GM12878 (cell line): ENCODE results near the gene ALB.

Experiments used
- ASH2L ChIP-seq: fragments of 300-600, 200-600 bp; sonication (generic); IDR thresholded peaks from 2 replicates; pipeline ENCODE4 v1.6.1; 2017; ENCODE audit warnings: low read depth, mild to moderate bottlenecking, borderline replicate concordance
- CHD2 ChIP-seq: IDR thresholded peaks from 2 replicates; pipeline ENCODE4 v1.6.1; 2011; ENCODE audit warnings: low read depth, low read length, improper control_type of control experiment, borderline replicate concordance
- GABPA ChIP-seq: IDR thresholded peaks from 2 replicates; pipeline ENCODE4 v1.6.1; 2014; ENCODE audit warnings: antibody characterized with exemption, low read depth, mild to moderate bottlenecking, inconsistent platforms
- NFIC ChIP-seq: IDR thresholded peaks from 2 replicates; pipeline ENCODE4 v1.6.1; 2012; ENCODE audit warnings: low read depth, mild to moderate bottlenecking, inconsistent platforms, low read length, moderate library complexity
- POLR2A ChIP-seq: IDR thresholded peaks from 2 replicates; pipeline ENCODE4 v1.6.1; 2011; ENCODE audit warnings: low read depth, mild to moderate bottlenecking, low read length
- POLR2AphosphoS2 ChIP-seq: IDR thresholded peaks from 2 replicates; pipeline ENCODE4 v1.6.1; 2011; ENCODE audit warnings: low read depth, mild to moderate bottlenecking, low read length, improper control_type of control experiment, moderate library complexity
- ZBED1 ChIP-seq: IDR thresholded peaks from 2 replicates; pipeline ENCODE4 v1.6.1; 2016; ENCODE audit warnings: borderline replicate concordance
- ZNF207 ChIP-seq: fragments of 450-650 bp; IDR thresholded peaks from 2 replicates; pipeline ENCODE4 v1.6.1; 2014; ENCODE audit warnings: antibody characterized with exemption, mild to moderate bottlenecking, borderline replicate concordance
- TF ChIP-seq, protein P1 (sequence below), 3 experiments: IDR thresholded peaks in 2 of 3; conservative IDR thresholded peaks in 1 of 3; 2 replicates each; pipeline ENCODE4 v1.5.1; 2011; ENCODE audit warnings: low read depth in 3 of 3, low read length in 3 of 3, mild to moderate bottlenecking in 3 of 3, control low read depth in 2 of 3, moderate library complexity in 2 of 3, inconsistent platforms in 1 of 3, mixed read lengths in 1 of 3; ENCODE audit not compliant: control insufficient read depth in 2 of 3, insufficient read depth in 1 of 3; ENCODE audit errors: extremely low read depth in 1 of 3
- TF ChIP-seq, protein P2 (sequence below): IDR thresholded peaks from 2 replicates; pipeline ENCODE4 v1.6.1; 2011; ENCODE audit warnings: low read depth, low read length, improper control_type of control experiment, borderline replicate concordance

DNA sequence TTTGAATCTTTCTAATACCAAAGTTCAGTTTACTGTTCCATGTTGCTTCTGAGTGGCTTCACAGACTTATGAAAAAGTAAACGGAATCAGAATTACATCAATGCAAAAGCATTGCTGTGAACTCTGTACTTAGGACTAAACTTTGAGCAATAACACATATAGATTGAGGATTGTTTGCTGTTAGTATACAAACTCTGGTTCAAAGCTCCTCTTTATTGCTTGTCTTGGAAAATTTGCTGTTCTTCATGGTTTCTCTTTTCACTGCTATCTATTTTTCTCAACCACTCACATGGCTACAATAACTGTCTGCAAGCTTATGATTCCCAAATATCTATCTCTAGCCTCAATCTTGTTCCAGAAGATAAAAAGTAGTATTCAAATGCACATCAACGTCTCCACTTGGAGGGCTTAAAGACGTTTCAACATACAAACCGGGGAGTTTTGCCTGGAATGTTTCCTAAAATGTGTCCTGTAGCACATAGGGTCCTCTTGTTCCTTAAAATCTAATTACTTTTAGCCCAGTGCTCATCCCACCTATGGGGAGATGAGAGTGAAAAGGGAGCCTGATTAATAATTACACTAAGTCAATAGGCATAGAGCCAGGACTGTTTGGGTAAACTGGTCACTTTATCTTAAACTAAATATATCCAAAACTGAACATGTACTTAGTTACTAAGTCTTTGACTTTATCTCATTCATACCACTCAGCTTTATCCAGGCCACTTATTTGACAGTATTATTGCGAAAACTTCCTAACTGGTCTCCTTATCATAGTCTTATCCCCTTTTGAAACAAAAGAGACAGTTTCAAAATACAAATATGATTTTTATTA lies 28.3 kb downstream of the ALB start:
- TF ChIP-seq, protein P1, sequence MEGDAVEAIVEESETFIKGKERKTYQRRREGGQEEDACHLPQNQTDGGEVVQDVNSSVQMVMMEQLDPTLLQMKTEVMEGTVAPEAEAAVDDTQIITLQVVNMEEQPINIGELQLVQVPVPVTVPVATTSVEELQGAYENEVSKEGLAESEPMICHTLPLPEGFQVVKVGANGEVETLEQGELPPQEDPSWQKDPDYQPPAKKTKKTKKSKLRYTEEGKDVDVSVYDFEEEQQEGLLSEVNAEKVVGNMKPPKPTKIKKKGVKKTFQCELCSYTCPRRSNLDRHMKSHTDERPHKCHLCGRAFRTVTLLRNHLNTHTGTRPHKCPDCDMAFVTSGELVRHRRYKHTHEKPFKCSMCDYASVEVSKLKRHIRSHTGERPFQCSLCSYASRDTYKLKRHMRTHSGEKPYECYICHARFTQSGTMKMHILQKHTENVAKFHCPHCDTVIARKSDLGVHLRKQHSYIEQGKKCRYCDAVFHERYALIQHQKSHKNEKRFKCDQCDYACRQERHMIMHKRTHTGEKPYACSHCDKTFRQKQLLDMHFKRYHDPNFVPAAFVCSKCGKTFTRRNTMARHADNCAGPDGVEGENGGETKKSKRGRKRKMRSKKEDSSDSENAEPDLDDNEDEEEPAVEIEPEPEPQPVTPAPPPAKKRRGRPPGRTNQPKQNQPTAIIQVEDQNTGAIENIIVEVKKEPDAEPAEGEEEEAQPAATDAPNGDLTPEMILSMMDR (IDR thresholded peaks at IDR 0.05 in 2 of 3, conservative IDR thresholded peaks at IDR 0.05 in 1 of 3; ENCODE audit: control insufficient read depth in 2 of 3, extremely low read depth in 1 of 3, insufficient read depth in 1 of 3, low read depth in 3 of 3, low read length in 3 of 3): no peak
- no peak for TF ChIP-seq ZBED1
- no peak for TF ChIP-seq NFIC
- TF ChIP-seq POLR2AphosphoS2: no peak
- no peak for TF ChIP-seq POLR2A
- TF ChIP-seq GABPA: no peak
- TF ChIP-seq, protein P2, sequence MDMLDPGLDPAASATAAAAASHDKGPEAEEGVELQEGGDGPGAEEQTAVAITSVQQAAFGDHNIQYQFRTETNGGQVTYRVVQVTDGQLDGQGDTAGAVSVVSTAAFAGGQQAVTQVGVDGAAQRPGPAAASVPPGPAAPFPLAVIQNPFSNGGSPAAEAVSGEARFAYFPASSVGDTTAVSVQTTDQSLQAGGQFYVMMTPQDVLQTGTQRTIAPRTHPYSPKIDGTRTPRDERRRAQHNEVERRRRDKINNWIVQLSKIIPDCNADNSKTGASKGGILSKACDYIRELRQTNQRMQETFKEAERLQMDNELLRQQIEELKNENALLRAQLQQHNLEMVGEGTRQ: no peak
- no peak for TF ChIP-seq ASH2L
- no peak for TF ChIP-seq CHD2
- no peak for TF ChIP-seq ZNF207
